Progenitor cell of endocrine pancreas (in vitro differentiated cells): ENCODE data around the gene ACSS3. TPM values are rescaled to one million over a fixed set of nuclear protein-coding genes. Genes with fewer than 3 reads are reported as not detected.
"Not testable (repeated sequence)": the region's sequence is repeated elsewhere in the genome, so short reads cannot be mapped to it uniquely, and the experiment has no call there.

ENCODE experiments used
- DNase-seq: peaks from one replicate; pipeline ENCODE4 v3.0.0; 2021; ENCODE audit warnings: low spot score; ENCODE audit not compliant: unreplicated experiment
- H3K27ac Mint-ChIP-seq: 2 replicates; pipeline ENCODE4 v1.8.0; 2021; ENCODE audit warnings: mild to moderate bottlenecking, moderate library complexity, mixed read lengths
- H3K27me3 Mint-ChIP-seq: 2 replicates; pipeline ENCODE4 v1.8.0; 2021; ENCODE audit warnings: mixed read lengths
- H3K36me3 Mint-ChIP-seq: 2 replicates; pipeline ENCODE4 v1.8.0; 2022; ENCODE audit warnings: mixed read lengths; ENCODE audit not compliant: insufficient read depth
- H3K4me1 Mint-ChIP-seq: 2 replicates; pipeline ENCODE4 v1.8.0; 2021; ENCODE audit warnings: low read depth, mixed read lengths
- H3K4me3 Mint-ChIP-seq: 2 replicates; pipeline ENCODE4 v1.8.0; 2021; ENCODE audit warnings: low read depth, mild to moderate bottlenecking, moderate library complexity, mixed read lengths
- H3K9me3 Mint-ChIP-seq: 2 replicates; pipeline ENCODE4 v1.8.0; 2021; ENCODE audit warnings: low read depth, mixed read lengths
- CTCF ChIP-seq: fragments of 200-600 bp; sonication (generic); IDR thresholded peaks from one replicate; pipeline ENCODE4 v1.5.0; 2021; ENCODE audit warnings: antibody characterized with exemption, mild to moderate bottlenecking; ENCODE audit not compliant: unreplicated experiment
- total RNA-seq: library from RNA; stranded (reverse); gene quantifications from 2 replicates; pipeline ENCODE4 v1.2.1, GENCODE V29; 2021

ACSS3 gene
- total RNA-seq, 1 donor from 2014 or later: 15.9 TPM

- H3K36me3 Mint-ChIP-seq: no peaks in the 10 kb centered on the region
- no peak for DNase-seq
- no peak overlapping the region for H3K27ac Mint-ChIP-seq
- no peaks in the 10 kb centered on the region for H3K9me3 Mint-ChIP-seq
- H3K4me1 Mint-ChIP-seq: peaks cover 35% of the 10 kb centered on the region
- no peak overlapping the region for H3K4me3 Mint-ChIP-seq
- H3K27me3 Mint-ChIP-seq: no peaks in the 10 kb centered on the region
- no peak for TF ChIP-seq CTCF
Measured at GRCh38 chr12:81209012-81209411, 131.1 kb downstream of the ACSS3 start.

GRCh38 chr12:81209772-81210225, 131.9 kb downstream of the ACSS3 start:
- not testable (repeated sequence) for H3K27me3 Mint-ChIP-seq, DNase-seq, H3K27ac Mint-ChIP-seq, H3K4me3 Mint-ChIP-seq, H3K36me3 Mint-ChIP-seq, H3K9me3 Mint-ChIP-seq
- H3K4me1 Mint-ChIP-seq: peaks cover 32% of the 10 kb centered on the region

GRCh38 chr12:81211306-81211705, 133.4 kb downstream of the ACSS3 start:
- no peak for TF ChIP-seq CTCF
- no peak for DNase-seq
- H3K36me3 Mint-ChIP-seq: no peaks in the 10 kb centered on the region
- no peaks in the 10 kb centered on the region for H3K9me3 Mint-ChIP-seq
- no peaks in the 10 kb centered on the region for H3K27me3 Mint-ChIP-seq
- H3K4me1 Mint-ChIP-seq: peaks cover 23% of the 10 kb centered on the region
- H3K27ac Mint-ChIP-seq: no peak overlapping the region
- H3K4me3 Mint-ChIP-seq: no peak overlapping the region

- DNase-seq: no peak
- Mint-ChIP-seq H3K4me3 (no peak overlapping the region), H3K9me3 (no peaks in the 10 kb centered on the region), H3K27ac (no peak overlapping the region), H3K27me3 (no peaks in the 10 kb centered on the region), H3K4me1 (peaks cover 11% of the 10 kb centered on the region), H3K36me3 (no peaks in the 10 kb centered on the region)
- no peak for TF ChIP-seq CTCF
Measured at GRCh38 chr12:81212996-81213696, 135.3 kb downstream of the ACSS3 start.

GRCh38 chr12:81216739-81217138, 138.9 kb downstream of the ACSS3 start:
- Mint-ChIP-seq H3K27ac (no peak overlapping the region), H3K9me3 (no peaks in the 10 kb centered on the region), H3K27me3 (no peaks in the 10 kb centered on the region), H3K36me3 (no peaks in the 10 kb centered on the region), H3K4me3 (no peak overlapping the region), H3K4me1 (no peaks in the 10 kb centered on the region)
- TF ChIP-seq CTCF: no peak
- DNase-seq: no peak

GRCh38 chr12:81221681-81222080, 143.8 kb downstream of the ACSS3 start:
- Mint-ChIP-seq H3K4me3 (no peak overlapping the region), H3K4me1 (no peaks in the 10 kb centered on the region), H3K27ac (no peak overlapping the region), H3K36me3 (no peaks in the 10 kb centered on the region), H3K9me3 (no peaks in the 10 kb centered on the region), H3K27me3 (no peaks in the 10 kb centered on the region)
- no peak for TF ChIP-seq CTCF
- DNase-seq: no peak
